Calu3 (cell line): ENCODE measurements around the gene EEF1G. TPM values are rescaled to one million over a fixed set of nuclear protein-coding genes. Genes with fewer than 3 reads are reported as not detected.
A peak's percentile ranks its signal among the peaks of the same experiment; 100 is the strongest.

Experiments used
- BruUV-seq: library from RNA; stranded (reverse); fragments of 400-500 nt; replicated peaks from 2 replicates; lab custom pipeline; 2021; lab: Mats Ljungman, UMichigan
- CTCF ChIA-PET: fragments of 300-600 bp; sonication (Branson Sonifier 250); formaldehyde crosslinking; loops from one replicate; lab custom pipeline; 2022; ENCODE audit warnings: antibody characterized with exemption; lab: Charles Lee
- DNase-seq: peaks from one replicate; pipeline ENCODE4 v3.0.0; 2022
- H3K27ac Mint-ChIP-seq: one replicate; pipeline ENCODE4 v1.8.0; 2022; ENCODE audit warnings: mixed read lengths; ENCODE audit not compliant: unreplicated experiment
- H3K27me3 Mint-ChIP-seq: one replicate; pipeline ENCODE4 v1.8.0; 2022; ENCODE audit warnings: mixed read lengths; ENCODE audit not compliant: unreplicated experiment
- H3K36me3 Mint-ChIP-seq: one replicate; pipeline ENCODE4 v1.8.0; 2022; ENCODE audit warnings: mild to moderate bottlenecking, moderate library complexity, mixed read lengths; ENCODE audit not compliant: insufficient read depth, unreplicated experiment
- H3K4me1 Mint-ChIP-seq: one replicate; pipeline ENCODE4 v1.8.0; 2022; ENCODE audit warnings: mild to moderate bottlenecking, low read depth, mixed read lengths; ENCODE audit not compliant: unreplicated experiment
- H3K4me3 Mint-ChIP-seq: one replicate; pipeline ENCODE4 v1.8.0; 2022; ENCODE audit warnings: mild to moderate bottlenecking, low read depth, moderate library complexity, mixed read lengths; ENCODE audit not compliant: unreplicated experiment
- H3K9me3 Mint-ChIP-seq: one replicate; pipeline ENCODE4 v1.8.0; 2022; ENCODE audit warnings: low read depth, mixed read lengths; ENCODE audit not compliant: unreplicated experiment
- intact Hi-C: fragments of 100-400 bp; cut with micrococcal nuclease; formaldehyde crosslinking; loops from one replicate; pipeline ENCODE4 v1.10.0; 2022; ENCODE audit not compliant: unreplicated experiment
- total RNA-seq: library from RNA; stranded (reverse); gene quantifications from 2 replicates; pipeline ENCODE4 v1.2.3, GENCODE V29; 2022
- TF ChIP-seq, protein P1 (sequence below): fragments of 200-600 bp; IDR thresholded peaks from one replicate; pipeline ENCODE4 v1.8.0; 2022; ENCODE audit warnings: antibody characterized with exemption; ENCODE audit not compliant: unreplicated experiment

Gene EEF1G
- total RNA-seq, 1 experiment from 2014 or later, result 1,189 TPM

- H3K9me3 Mint-ChIP-seq, result no peaks in the 10 kb centered on the region
- CTCF ChIA-PET, result interaction anchor here (0.7 to 2.1 kb wide), 11 partner anchors 9 to 178 kb away, joined by 3 to 21 read pairs (median 4); partner anchors contain the start of genes C11orf98, CSKMT, EML3 and ROM1
- no TSS peak for BruUV-seq
- peak; percentile 52 for DNase-seq
- H3K27me3 Mint-ChIP-seq, result no peaks in the 10 kb centered on the region
- peak overlapping the region; percentile 78 for H3K27ac Mint-ChIP-seq
- peaks cover 35% of the 10 kb centered on the region for H3K4me1 Mint-ChIP-seq
- peaks cover 67% of the 10 kb centered on the region for H3K36me3 Mint-ChIP-seq
- peak overlapping the region; percentile 88 for H3K4me3 Mint-ChIP-seq
- intact Hi-C loops, result no loop called here
- TF ChIP-seq, protein P1, sequence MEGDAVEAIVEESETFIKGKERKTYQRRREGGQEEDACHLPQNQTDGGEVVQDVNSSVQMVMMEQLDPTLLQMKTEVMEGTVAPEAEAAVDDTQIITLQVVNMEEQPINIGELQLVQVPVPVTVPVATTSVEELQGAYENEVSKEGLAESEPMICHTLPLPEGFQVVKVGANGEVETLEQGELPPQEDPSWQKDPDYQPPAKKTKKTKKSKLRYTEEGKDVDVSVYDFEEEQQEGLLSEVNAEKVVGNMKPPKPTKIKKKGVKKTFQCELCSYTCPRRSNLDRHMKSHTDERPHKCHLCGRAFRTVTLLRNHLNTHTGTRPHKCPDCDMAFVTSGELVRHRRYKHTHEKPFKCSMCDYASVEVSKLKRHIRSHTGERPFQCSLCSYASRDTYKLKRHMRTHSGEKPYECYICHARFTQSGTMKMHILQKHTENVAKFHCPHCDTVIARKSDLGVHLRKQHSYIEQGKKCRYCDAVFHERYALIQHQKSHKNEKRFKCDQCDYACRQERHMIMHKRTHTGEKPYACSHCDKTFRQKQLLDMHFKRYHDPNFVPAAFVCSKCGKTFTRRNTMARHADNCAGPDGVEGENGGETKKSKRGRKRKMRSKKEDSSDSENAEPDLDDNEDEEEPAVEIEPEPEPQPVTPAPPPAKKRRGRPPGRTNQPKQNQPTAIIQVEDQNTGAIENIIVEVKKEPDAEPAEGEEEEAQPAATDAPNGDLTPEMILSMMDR, result no peak
Observed at GRCh38 chr11:62602141-62603071, 28.7 kb upstream of the EEF1G start.

DNA sequence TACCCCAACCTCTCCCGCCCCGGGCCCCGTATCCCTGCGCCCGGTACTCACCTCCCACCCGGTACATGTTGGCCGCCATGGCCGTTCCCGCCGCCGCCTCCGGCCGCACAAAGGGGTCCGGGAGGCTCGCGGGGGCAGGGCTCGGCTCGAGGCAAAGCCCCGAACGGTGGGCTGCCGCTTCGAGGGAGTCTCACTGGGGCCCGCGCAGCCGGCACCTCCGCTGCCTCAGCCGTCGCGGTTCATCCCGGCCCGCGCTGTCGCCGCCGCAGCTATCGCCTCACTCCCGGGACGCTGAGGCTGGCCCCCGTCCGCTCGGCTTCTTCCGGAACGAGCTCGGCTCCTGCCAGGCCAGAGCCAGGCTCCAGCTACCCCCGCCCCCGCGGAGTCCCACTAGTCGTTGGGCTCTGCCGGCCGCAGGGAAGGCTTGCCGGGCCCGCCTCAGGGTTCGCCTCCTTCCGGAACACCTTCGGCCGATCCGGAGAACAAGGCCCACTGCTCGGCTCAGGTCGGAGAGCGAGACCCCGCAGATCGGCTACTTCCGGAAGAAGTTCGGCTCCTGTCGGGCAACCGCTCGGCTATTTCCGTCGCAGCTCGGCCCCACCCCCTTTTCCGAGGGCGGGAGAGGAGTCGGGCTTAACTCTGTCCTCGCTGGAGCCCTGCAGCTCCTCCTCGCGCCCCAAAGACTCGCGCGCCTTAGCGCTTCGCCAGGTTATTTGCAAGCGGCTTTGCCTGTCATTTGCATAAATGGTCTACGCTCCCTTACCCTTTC lies 27.9 kb upstream of the EEF1G start, which contains the start of gene MTA2:
Gene MTA2 (minus strand): TSS at position 494 of the 769 bp plus-strand sequence. CDS start 415 bp downstream, at position 79.
- Mint-ChIP-seq H3K4me1 (peaks cover 35% of the 10 kb centered on the region), H3K27me3 (no peaks in the 10 kb centered on the region), H3K9me3 (no peaks in the 10 kb centered on the region), H3K4me3 (peak within 1 kb of the TSS; percentile 88), H3K36me3 (peaks cover 75% of the 10 kb centered on the region), H3K27ac (peak within 1 kb of the TSS; percentile 78)
- no TSS peak for BruUV-seq
- CTCF ChIA-PET, result interaction anchor here (0.7 to 2.1 kb wide), 12 partner anchors 10 to 177 kb away, joined by 3 to 21 read pairs (median 4); partner anchors contain the start of genes C11orf98, CSKMT, EML3 and ROM1
- peak; percentile 99 for DNase-seq
- intact Hi-C loops, result no loop called here
- TF ChIP-seq, protein P1, result no peak

DNA sequence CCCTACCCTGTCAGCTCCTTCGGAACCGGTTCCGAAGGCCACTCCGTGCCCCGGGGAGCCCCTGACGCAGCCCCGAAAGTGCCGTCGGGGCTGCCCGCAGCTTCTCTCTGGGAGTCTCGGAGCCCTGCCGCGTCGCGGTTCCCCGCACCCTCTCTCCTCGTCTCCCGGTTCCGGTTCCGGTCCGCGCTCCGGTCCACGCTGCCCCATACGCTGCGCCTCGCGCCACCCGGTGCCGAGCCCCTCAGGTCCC lies 27.4 kb upstream of the EEF1G start:
- TF ChIP-seq, protein P1, result no peak
- BruUV-seq, result no TSS peak
- CTCF ChIA-PET, result interaction anchor here (0.9 to 2.1 kb wide), 11 partner anchors 9 to 176 kb away, joined by 3 to 21 read pairs (median 3); partner anchors contain the start of genes B3GAT3, C11orf98, CSKMT and TUT1
- H3K27ac Mint-ChIP-seq, result peak overlapping the region; percentile 78
- peak overlapping the region; percentile 88 for H3K4me3 Mint-ChIP-seq
- H3K4me1 Mint-ChIP-seq, result peaks cover 35% of the 10 kb centered on the region
- H3K9me3 Mint-ChIP-seq, result no peaks in the 10 kb centered on the region
- no peak for DNase-seq
- no peaks in the 10 kb centered on the region for H3K27me3 Mint-ChIP-seq
- intact Hi-C loops, result no loop called here
- H3K36me3 Mint-ChIP-seq, result peaks cover 78% of the 10 kb centered on the region
